GM12878 (cell line): Measurements from ENCODE around the gene CD69. TPM values are rescaled to one million over a fixed set of nuclear protein-coding genes. Genes with fewer than 3 reads are reported as not detected.

Experiments
- BMI1 ChIP-seq: fragments of 450-650 bp; IDR thresholded peaks from 2 replicates; pipeline ENCODE4 v1.6.1; 2016; ENCODE audit warnings: mild to moderate bottlenecking, moderate library complexity, borderline replicate concordance
- CBFB ChIP-seq: IDR thresholded peaks from 2 replicates; pipeline ENCODE4 v1.6.1; 2016; ENCODE audit warnings: antibody characterized with exemption, low read depth
- FOXM1 ChIP-seq: IDR thresholded peaks from 2 replicates; pipeline ENCODE4 v1.6.1; 2012; ENCODE audit warnings: low read depth, mild to moderate bottlenecking, inconsistent platforms, low read length, moderate library complexity
- HDAC6 ChIP-seq: fragments of 200-600 bp; sonication (generic); IDR thresholded peaks from one replicate; pipeline ENCODE4 v1.8.0; 2017; ENCODE audit warnings: antibody characterized with exemption; ENCODE audit not compliant: unreplicated experiment
- LARP7 ChIP-seq: fragments of 450-650 bp; IDR thresholded peaks from 2 replicates; pipeline ENCODE4 v1.6.1; 2017; ENCODE audit warnings: mild to moderate bottlenecking
- NR2C2 ChIP-seq: IDR thresholded peaks from 2 replicates; pipeline ENCODE4 v1.6.1; 2011; ENCODE audit warnings: borderline replicate concordance, low read depth; ENCODE audit not compliant: control insufficient read depth, insufficient read length
- POLR2AphosphoS2 ChIP-seq: IDR thresholded peaks from 2 replicates; pipeline ENCODE4 v1.6.1; 2011; ENCODE audit warnings: low read depth, mild to moderate bottlenecking, low read length, improper control_type of control experiment, moderate library complexity
- STAT3 ChIP-seq: IDR thresholded peaks from 2 replicates; pipeline ENCODE4 v1.6.1; 2011; ENCODE audit warnings: low read depth, low read length, improper control_type of control experiment
- ZNF207 ChIP-seq: fragments of 450-650 bp; IDR thresholded peaks from 2 replicates; pipeline ENCODE4 v1.6.1; 2014; ENCODE audit warnings: antibody characterized with exemption, mild to moderate bottlenecking, borderline replicate concordance
- ZNF24 ChIP-seq: fragments of 450-650 bp; IDR thresholded peaks from 2 replicates; pipeline ENCODE4 v1.6.1; 2017; ENCODE audit warnings: antibody characterized with exemption, mild to moderate bottlenecking
- ZZZ3 ChIP-seq: IDR thresholded peaks from 2 replicates; pipeline ENCODE4 v1.6.1; 2011; ENCODE audit warnings: low read depth; ENCODE audit not compliant: control insufficient read depth, insufficient read length
- polyA plus RNA-seq, 11 experiments: library from polyadenylated mRNA; depleted of rRNA in 4 of 11; unstranded in 6 of 11; stranded (reverse) in 5 of 11; fragments of >200 nt; fragmentation: Nextera tagmentation in 4 of 11; fragmentation: Illumina TruSeq in 1 of 11; extraction: Ambion mirVana in 4 of 11; extraction: Trizol in 1 of 11; gene quantifications; 1 replicate in 1 of 11; 2 replicates in 10 of 11; pipeline versions ENCODE4 v1.2.1 to v1.2.3, GENCODE V29; 2011 to 2016; ENCODE audit warnings: inconsistent platforms in 2 of 11, missing spikeins in 2 of 11, low read depth in 1 of 11
- total RNA-seq, 4 experiments: library from RNA; depleted of rRNA in 3 of 4; stranded (reverse); fragments of >200 nt in 3 of 4; fragmentation: Illumina TruSeq in 1 of 4; extraction: Trizol in 1 of 4; gene quantifications; 2 replicates each; pipeline versions ENCODE4 v1.2.1 to v1.2.3, GENCODE V29; 2013 to 2021
- TF ChIP-seq, protein P1 (sequence below): fragments of 450-650 bp; formaldehyde crosslinking; IDR thresholded peaks from 2 replicates; pipeline ENCODE4 v1.4.0; 2020; ENCODE audit warnings: mild to moderate bottlenecking, moderate library complexity
- TF ChIP-seq, protein P2 (sequence below): IDR thresholded peaks from 2 replicates; pipeline ENCODE4 v1.6.1; 2012; ENCODE audit warnings: low read depth, low read length, improper control_type of control experiment
- TF ChIP-seq, protein P3 (sequence below), 3 experiments: IDR thresholded peaks in 2 of 3; conservative IDR thresholded peaks in 1 of 3; 2 replicates each; pipeline ENCODE4 v1.5.1; 2011; ENCODE audit warnings: low read depth in 3 of 3, low read length in 3 of 3, mild to moderate bottlenecking in 3 of 3, control low read depth in 2 of 3, moderate library complexity in 2 of 3, inconsistent platforms in 1 of 3, mixed read lengths in 1 of 3; ENCODE audit not compliant: control insufficient read depth in 2 of 3, insufficient read depth in 1 of 3; ENCODE audit errors: extremely low read depth in 1 of 3
- TF ChIP-seq, protein P4 (sequence below): IDR thresholded peaks from 2 replicates; pipeline ENCODE4 v1.6.1; 2011; ENCODE audit warnings: low read depth, mild to moderate bottlenecking, low read length, moderate library complexity, borderline replicate concordance; ENCODE audit errors: extremely low read depth
- TF ChIP-seq, protein P5 (sequence below): fragments of 450-650 bp; formaldehyde crosslinking; IDR thresholded peaks from 2 replicates; pipeline ENCODE4 v1.5.0; 2022; ENCODE audit warnings: mild to moderate bottlenecking, missing genetic modification characterization
- TF ChIP-seq, protein P6 (sequence below): fragments of 450-650 bp; conservative IDR thresholded peaks from 2 replicates; pipeline ENCODE4 v1.6.1; 2017; ENCODE audit warnings: mild to moderate bottlenecking, moderate library complexity

CD69 gene
- total and polyA plus RNA-seq, 10 of the 15 experiments (the other 5 are each of a cell fraction or from before 2014, with no cell fraction given) = 7.3 to 156 (median 15.0) TPM

DNA sequence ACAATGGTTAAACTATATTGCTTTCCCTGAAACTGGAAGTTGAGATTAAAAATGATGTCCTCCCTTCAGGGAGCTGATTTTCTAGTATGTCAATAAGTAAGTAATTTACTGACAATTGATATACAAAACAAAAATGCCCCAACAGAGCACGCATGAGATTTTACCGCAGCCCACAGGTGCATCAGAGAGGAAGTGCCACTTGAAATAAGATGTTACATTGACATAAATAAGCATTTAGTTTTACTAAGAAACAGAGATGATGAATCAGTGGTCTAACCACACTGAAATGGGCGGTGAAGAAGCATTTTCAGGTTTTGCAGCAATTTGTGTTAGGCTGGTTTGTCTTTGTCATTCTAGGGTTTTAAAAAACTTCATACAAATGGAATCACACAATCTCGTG, 19.0 kb downstream of the CD69 start (continued):
- TF ChIP-seq, protein P1, sequence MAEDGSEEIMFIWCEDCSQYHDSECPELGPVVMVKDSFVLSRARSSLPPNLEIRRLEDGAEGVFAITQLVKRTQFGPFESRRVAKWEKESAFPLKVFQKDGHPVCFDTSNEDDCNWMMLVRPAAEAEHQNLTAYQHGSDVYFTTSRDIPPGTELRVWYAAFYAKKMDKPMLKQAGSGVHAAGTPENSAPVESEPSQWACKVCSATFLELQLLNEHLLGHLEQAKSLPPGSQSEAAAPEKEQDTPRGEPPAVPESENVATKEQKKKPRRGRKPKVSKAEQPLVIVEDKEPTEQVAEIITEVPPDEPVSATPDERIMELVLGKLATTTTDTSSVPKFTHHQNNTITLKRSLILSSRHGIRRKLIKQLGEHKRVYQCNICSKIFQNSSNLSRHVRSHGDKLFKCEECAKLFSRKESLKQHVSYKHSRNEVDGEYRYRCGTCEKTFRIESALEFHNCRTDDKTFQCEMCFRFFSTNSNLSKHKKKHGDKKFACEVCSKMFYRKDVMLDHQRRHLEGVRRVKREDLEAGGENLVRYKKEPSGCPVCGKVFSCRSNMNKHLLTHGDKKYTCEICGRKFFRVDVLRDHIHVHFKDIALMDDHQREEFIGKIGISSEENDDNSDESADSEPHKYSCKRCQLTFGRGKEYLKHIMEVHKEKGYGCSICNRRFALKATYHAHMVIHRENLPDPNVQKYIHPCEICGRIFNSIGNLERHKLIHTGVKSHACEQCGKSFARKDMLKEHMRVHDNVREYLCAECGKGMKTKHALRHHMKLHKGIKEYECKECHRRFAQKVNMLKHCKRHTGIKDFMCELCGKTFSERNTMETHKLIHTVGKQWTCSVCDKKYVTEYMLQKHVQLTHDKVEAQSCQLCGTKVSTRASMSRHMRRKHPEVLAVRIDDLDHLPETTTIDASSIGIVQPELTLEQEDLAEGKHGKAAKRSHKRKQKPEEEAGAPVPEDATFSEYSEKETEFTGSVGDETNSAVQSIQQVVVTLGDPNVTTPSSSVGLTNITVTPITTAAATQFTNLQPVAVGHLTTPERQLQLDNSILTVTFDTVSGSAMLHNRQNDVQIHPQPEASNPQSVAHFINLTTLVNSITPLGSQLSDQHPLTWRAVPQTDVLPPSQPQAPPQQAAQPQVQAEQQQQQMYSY = no peak
- peak; percentile 74 for TF ChIP-seq ZNF24
- TF ChIP-seq POLR2AphosphoS2 = no peak
- TF ChIP-seq NR2C2 = no peak
- TF ChIP-seq, protein P2, sequence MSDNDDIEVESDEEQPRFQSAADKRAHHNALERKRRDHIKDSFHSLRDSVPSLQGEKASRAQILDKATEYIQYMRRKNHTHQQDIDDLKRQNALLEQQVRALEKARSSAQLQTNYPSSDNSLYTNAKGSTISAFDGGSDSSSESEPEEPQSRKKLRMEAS = no peak
- TF ChIP-seq, protein P3, sequence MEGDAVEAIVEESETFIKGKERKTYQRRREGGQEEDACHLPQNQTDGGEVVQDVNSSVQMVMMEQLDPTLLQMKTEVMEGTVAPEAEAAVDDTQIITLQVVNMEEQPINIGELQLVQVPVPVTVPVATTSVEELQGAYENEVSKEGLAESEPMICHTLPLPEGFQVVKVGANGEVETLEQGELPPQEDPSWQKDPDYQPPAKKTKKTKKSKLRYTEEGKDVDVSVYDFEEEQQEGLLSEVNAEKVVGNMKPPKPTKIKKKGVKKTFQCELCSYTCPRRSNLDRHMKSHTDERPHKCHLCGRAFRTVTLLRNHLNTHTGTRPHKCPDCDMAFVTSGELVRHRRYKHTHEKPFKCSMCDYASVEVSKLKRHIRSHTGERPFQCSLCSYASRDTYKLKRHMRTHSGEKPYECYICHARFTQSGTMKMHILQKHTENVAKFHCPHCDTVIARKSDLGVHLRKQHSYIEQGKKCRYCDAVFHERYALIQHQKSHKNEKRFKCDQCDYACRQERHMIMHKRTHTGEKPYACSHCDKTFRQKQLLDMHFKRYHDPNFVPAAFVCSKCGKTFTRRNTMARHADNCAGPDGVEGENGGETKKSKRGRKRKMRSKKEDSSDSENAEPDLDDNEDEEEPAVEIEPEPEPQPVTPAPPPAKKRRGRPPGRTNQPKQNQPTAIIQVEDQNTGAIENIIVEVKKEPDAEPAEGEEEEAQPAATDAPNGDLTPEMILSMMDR (IDR thresholded peaks at IDR 0.05 in 2 of 3, conservative IDR thresholded peaks at IDR 0.05 in 1 of 3; ENCODE audit: control insufficient read depth in 2 of 3, extremely low read depth in 1 of 3, insufficient read depth in 1 of 3, low read depth in 3 of 3, low read length in 3 of 3) = no peak
- no peak for TF ChIP-seq ZZZ3
- no peak for TF ChIP-seq LARP7
- TF ChIP-seq STAT3 = no peak
- TF ChIP-seq, protein P4, sequence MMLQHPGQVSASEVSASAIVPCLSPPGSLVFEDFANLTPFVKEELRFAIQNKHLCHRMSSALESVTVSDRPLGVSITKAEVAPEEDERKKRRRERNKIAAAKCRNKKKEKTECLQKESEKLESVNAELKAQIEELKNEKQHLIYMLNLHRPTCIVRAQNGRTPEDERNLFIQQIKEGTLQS = no peak
- TF ChIP-seq BMI1 = peak; percentile 78
- TF ChIP-seq HDAC6 = no peak
- TF ChIP-seq, protein P5, sequence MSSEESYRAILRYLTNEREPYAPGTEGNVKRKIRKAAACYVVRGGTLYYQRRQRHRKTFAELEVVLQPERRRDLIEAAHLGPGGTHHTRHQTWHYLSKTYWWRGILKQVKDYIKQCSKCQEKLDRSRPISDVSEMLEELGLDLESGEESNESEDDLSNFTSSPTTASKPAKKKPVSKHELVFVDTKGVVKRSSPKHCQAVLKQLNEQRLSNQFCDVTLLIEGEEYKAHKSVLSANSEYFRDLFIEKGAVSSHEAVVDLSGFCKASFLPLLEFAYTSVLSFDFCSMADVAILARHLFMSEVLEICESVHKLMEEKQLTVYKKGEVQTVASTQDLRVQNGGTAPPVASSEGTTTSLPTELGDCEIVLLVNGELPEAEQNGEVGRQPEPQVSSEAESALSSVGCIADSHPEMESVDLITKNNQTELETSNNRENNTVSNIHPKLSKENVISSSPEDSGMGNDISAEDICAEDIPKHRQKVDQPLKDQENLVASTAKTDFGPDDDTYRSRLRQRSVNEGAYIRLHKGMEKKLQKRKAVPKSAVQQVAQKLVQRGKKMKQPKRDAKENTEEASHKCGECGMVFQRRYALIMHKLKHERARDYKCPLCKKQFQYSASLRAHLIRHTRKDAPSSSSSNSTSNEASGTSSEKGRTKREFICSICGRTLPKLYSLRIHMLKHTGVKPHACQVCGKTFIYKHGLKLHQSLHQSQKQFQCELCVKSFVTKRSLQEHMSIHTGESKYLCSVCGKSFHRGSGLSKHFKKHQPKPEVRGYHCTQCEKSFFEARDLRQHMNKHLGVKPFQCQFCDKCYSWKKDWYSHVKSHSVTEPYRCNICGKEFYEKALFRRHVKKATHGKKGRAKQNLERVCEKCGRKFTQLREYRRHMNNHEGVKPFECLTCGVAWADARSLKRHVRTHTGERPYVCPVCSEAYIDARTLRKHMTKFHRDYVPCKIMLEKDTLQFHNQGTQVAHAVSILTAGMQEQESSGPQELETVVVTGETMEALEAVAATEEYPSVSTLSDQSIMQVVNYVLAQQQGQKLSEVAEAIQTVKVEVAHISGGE (CRISPR knock-in tag) = no peak
- TF ChIP-seq FOXM1 = peak; percentile 99
- TF ChIP-seq ZNF207 = no peak
- peak; percentile 97 for TF ChIP-seq CBFB
- TF ChIP-seq, protein P6, sequence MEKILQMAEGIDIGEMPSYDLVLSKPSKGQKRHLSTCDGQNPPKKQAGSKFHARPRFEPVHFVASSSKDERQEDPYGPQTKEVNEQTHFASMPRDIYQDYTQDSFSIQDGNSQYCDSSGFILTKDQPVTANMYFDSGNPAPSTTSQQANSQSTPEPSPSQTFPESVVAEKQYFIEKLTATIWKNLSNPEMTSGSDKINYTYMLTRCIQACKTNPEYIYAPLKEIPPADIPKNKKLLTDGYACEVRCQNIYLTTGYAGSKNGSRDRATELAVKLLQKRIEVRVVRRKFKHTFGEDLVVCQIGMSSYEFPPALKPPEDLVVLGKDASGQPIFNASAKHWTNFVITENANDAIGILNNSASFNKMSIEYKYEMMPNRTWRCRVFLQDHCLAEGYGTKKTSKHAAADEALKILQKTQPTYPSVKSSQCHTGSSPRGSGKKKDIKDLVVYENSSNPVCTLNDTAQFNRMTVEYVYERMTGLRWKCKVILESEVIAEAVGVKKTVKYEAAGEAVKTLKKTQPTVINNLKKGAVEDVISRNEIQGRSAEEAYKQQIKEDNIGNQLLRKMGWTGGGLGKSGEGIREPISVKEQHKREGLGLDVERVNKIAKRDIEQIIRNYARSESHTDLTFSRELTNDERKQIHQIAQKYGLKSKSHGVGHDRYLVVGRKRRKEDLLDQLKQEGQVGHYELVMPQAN = no peak
